Measurements from ENCODE around the gene ECE1. TPM values are rescaled to one million over a fixed set of nuclear protein-coding genes. Genes with fewer than 3 reads are reported as not detected.

The ECE1 gene
- total and polyA plus RNA-seq, 10 of the 15 experiments (the other 5 are each of a cell fraction or from before 2014, with no cell fraction given): 0.97 to 81.0 (median 37.0) TPM

DNA sequence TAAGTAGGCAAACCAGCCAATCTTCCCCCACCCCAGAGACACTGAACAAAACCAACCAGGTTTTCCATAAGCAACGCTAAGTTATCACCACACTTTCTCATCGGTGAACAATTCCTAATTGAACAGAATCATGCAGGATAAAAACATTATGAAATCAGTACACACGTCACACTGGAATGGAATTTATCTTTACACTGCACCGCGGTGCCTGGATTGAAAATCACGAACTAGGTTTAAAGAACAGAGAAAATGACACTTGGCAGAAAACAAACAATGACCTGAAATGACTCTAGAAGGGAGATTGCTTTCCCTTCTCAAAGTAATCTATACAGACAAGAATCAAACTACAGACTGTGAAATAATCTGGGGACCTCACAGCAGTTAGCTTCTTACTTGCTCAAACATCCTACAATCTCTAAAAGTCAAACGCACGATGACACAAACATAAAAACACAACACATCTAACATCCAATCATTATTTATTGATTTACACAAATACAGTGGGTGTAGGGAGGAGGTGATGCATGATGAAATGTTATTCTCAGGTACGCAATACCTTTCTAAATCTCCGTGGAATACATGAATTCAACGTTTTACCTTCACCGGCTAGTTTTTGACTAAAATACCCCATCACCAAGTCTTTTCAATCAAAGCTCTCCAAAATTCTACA, 115.5 kb downstream of the ECE1 start (continued):
- no peak for TF ChIP-seq ZBTB4 (CRISPR knock-in tag; IDR thresholded peaks at IDR 0.05)
- TF ChIP-seq, protein P1, sequence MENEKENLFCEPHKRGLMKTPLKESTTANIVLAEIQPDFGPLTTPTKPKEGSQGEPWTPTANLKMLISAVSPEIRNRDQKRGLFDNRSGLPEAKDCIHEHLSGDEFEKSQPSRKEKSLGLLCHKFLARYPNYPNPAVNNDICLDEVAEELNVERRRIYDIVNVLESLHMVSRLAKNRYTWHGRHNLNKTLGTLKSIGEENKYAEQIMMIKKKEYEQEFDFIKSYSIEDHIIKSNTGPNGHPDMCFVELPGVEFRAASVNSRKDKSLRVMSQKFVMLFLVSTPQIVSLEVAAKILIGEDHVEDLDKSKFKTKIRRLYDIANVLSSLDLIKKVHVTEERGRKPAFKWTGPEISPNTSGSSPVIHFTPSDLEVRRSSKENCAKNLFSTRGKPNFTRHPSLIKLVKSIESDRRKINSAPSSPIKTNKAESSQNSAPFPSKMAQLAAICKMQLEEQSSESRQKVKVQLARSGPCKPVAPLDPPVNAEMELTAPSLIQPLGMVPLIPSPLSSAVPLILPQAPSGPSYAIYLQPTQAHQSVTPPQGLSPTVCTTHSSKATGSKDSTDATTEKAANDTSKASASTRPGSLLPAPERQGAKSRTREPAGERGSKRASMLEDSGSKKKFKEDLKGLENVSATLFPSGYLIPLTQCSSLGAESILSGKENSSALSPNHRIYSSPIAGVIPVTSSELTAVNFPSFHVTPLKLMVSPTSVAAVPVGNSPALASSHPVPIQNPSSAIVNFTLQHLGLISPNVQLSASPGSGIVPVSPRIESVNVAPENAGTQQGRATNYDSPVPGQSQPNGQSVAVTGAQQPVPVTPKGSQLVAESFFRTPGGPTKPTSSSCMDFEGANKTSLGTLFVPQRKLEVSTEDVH (IDR thresholded peaks at IDR 0.05; ENCODE audit: low read depth, partially characterized antibody): no peak

DNA sequence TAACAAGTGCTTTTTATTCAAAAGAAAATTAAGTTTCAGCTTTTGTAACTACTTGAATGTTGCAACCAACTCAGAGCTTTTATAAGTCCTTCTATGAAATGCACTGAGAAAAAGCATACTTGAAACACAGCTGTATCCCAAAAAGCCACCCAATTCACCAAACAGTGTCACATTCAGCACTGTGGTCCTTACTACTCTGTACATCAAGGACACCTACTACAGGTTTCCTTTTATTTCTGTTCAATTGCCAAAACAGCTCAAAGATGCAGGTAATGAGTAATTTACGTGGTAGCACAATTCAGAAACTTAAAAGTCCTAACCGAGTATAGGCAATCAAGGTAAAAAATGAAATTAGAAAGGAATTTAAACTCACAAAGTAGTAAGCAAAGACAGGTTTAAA, 116.0 kb downstream of the ECE1 start:
- in situ Hi-C loops (cut with MboI) (no loop called here), intact Hi-C loops (cut with micrococcal nuclease; ENCODE audit: unreplicated experiment) (loop anchor here (10.0 kb wide), 2 partner anchors 179 to 389 kb away; partner anchors contain the start of gene HP1BP3)
- Histone ChIP-seq H3K27me3 (replicated peaks in 1 of 2; ENCODE audit: control insufficient read depth in 2 of 2, insufficient read depth in 2 of 2, low read length in 1 of 2) (no peaks in the 10 kb centered on the region), H3K27ac (ENCODE audit: control insufficient read depth, insufficient read depth) (0 out of 2 replicates have a peak overlapping the region, but pooled peaks have one; percentile 66), H3K9ac (ENCODE audit: control insufficient read depth, insufficient read depth, low read length) (peak overlapping the region; percentile 82; the same call in 1 of the 2 replicates), H3K9me3 (replicated peaks; ENCODE audit: control insufficient read depth, insufficient read depth, low read length) (no peaks in the 10 kb centered on the region), H3K36me3 (ENCODE audit: control insufficient read depth in 2 of 2, insufficient read depth in 2 of 2, low read length in 1 of 2) (no peaks in the 10 kb centered on the region), H3K79me2 (ENCODE audit: control insufficient read depth, insufficient read depth, low read length) (peaks cover 39% of the 10 kb centered on the region), H3K4me2 (ENCODE audit: control insufficient read depth, insufficient read depth) (peak overlapping the region; percentile 86), H3K4me1 (ENCODE audit: control insufficient read depth, insufficient read depth, low read length) (no peaks in the 10 kb centered on the region; the same call in 1 of the 2 replicates), H3K4me3 (peak overlapping the region; percentile 100; the same call in 1 of the 2 replicates), H2AFZ (ENCODE audit: control insufficient read depth, low read depth, low read length) (no peak overlapping the region), H4K20me1 (ENCODE audit: control insufficient read depth, insufficient read depth) (no peaks in the 10 kb centered on the region)
- BruUV-seq (replicated peaks): no TSS peak
- SMC1A ChIA-PET (ENCODE audit: uncharacterized antibody, unreplicated experiment): interaction anchor here (0.7 to 1.6 kb wide), 11 partner anchors 11 to 209 kb away, joined by 3 to 7 read pairs (median 3); no protein-coding TSS in a partner anchor
- FAIRE-seq: no peak
- RAD21 ChIA-PET (ENCODE audit: unreplicated experiment): interaction anchor here (0.8 to 1.7 kb wide), 4 partner anchors 131 to 192 kb away, joined by 3 to 5 read pairs (median 4); no protein-coding TSS in a partner anchor
- DNase-seq (ENCODE audit: low read depth, low spot score): no peak
- POLR2A ChIA-PET: interaction anchor here (0.6 to 1.5 kb wide), 3 partner anchors 160 to 386 kb away, joined by 3 to 5 read pairs (median 4); no protein-coding TSS in a partner anchor
- CTCF ChIA-PET: interaction anchor here (0.8 to 1.8 kb wide), 5 partner anchors 12 to 242 kb away, joined by 3 to 4 read pairs (median 3); no protein-coding TSS in a partner anchor
- WGBS (ENCODE audit: insufficient coverage, insufficient replicate concordance, low lambda C conversion rate, missing lambda C conversion rate): 0% methylated on average over 2 of the region's 2 CpGs
- TF ChIP-seq, protein P2, sequence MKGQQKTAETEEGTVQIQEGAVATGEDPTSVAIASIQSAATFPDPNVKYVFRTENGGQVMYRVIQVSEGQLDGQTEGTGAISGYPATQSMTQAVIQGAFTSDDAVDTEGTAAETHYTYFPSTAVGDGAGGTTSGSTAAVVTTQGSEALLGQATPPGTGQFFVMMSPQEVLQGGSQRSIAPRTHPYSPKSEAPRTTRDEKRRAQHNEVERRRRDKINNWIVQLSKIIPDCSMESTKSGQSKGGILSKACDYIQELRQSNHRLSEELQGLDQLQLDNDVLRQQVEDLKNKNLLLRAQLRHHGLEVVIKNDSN (IDR thresholded peaks at IDR 0.05; ENCODE audit: borderline replicate concordance, extremely low read length, insufficient read depth, low read depth, low read length): no peak
- TF ChIP-seq, protein P3, sequence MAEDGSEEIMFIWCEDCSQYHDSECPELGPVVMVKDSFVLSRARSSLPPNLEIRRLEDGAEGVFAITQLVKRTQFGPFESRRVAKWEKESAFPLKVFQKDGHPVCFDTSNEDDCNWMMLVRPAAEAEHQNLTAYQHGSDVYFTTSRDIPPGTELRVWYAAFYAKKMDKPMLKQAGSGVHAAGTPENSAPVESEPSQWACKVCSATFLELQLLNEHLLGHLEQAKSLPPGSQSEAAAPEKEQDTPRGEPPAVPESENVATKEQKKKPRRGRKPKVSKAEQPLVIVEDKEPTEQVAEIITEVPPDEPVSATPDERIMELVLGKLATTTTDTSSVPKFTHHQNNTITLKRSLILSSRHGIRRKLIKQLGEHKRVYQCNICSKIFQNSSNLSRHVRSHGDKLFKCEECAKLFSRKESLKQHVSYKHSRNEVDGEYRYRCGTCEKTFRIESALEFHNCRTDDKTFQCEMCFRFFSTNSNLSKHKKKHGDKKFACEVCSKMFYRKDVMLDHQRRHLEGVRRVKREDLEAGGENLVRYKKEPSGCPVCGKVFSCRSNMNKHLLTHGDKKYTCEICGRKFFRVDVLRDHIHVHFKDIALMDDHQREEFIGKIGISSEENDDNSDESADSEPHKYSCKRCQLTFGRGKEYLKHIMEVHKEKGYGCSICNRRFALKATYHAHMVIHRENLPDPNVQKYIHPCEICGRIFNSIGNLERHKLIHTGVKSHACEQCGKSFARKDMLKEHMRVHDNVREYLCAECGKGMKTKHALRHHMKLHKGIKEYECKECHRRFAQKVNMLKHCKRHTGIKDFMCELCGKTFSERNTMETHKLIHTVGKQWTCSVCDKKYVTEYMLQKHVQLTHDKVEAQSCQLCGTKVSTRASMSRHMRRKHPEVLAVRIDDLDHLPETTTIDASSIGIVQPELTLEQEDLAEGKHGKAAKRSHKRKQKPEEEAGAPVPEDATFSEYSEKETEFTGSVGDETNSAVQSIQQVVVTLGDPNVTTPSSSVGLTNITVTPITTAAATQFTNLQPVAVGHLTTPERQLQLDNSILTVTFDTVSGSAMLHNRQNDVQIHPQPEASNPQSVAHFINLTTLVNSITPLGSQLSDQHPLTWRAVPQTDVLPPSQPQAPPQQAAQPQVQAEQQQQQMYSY (CRISPR knock-in tag; IDR thresholded peaks at IDR 0.05): no peak
- TF ChIP-seq CHD2 (IDR thresholded peaks at IDR 0.05; ENCODE audit: borderline replicate concordance, low read depth, low read length) (no peak), KLF5 (IDR thresholded peaks at IDR 0.05; ENCODE audit: partially characterized antibody) (no peak), ZNF384 (IDR thresholded peaks at IDR 0.05; ENCODE audit: borderline replicate concordance, low read depth, low read length) (no peak)
- ATAC-seq: no peak

All from GM12878 (cell line).